GM12891 (cell line): ENCODE data around the gene SMC3.
A peak's percentile ranks its signal among the peaks of the same experiment; 100 is the strongest.
"Not testable (repeated sequence)": the region's sequence is repeated elsewhere in the genome, so short reads cannot be mapped to it uniquely, and the experiment has no call there.

Experiments used
- DNase-seq: peaks from one replicate; pipeline ENCODE4 v3.0.0; 2011; ENCODE audit warnings: low spot score; ENCODE audit not compliant: insufficient read length
- FAIRE-seq: peaks from 2 replicates; lab custom pipeline; 2011; peaks lifted over from hg19 to GRCh38; lab: Jason Lieb, UNC
- PAX5 ChIP-seq: IDR thresholded peaks from 2 replicates; pipeline ENCODE4 v1.6.1; 2011; ENCODE audit warnings: low read length, moderate library complexity, mild to moderate bottlenecking; ENCODE audit not compliant: insufficient read depth, severe bottlenecking
- POLR2A ChIP-seq: IDR thresholded peaks from 2 replicates; pipeline ENCODE4 v1.6.1; 2011; ENCODE audit warnings: low read depth, low read length, control low read depth
- POLR2AphosphoS5 ChIP-seq: IDR thresholded peaks from 2 replicates; pipeline ENCODE4 v1.6.1; 2011; ENCODE audit warnings: low read depth, low read length, control low read depth
- POU2F2 ChIP-seq: IDR thresholded peaks from 2 replicates; pipeline ENCODE4 v1.6.1; 2011; ENCODE audit warnings: low read depth, mild to moderate bottlenecking, control low read depth, low read length, moderate library complexity
- SPI1 ChIP-seq: IDR thresholded peaks from 2 replicates; pipeline ENCODE4 v1.6.1; 2011; ENCODE audit warnings: low read depth, low read length, control low read depth
- TAF1 ChIP-seq: IDR thresholded peaks from 2 replicates; pipeline ENCODE4 v1.6.1; 2011; ENCODE audit warnings: low read depth, low read length, control low read depth

Gene SMC3

DNA sequence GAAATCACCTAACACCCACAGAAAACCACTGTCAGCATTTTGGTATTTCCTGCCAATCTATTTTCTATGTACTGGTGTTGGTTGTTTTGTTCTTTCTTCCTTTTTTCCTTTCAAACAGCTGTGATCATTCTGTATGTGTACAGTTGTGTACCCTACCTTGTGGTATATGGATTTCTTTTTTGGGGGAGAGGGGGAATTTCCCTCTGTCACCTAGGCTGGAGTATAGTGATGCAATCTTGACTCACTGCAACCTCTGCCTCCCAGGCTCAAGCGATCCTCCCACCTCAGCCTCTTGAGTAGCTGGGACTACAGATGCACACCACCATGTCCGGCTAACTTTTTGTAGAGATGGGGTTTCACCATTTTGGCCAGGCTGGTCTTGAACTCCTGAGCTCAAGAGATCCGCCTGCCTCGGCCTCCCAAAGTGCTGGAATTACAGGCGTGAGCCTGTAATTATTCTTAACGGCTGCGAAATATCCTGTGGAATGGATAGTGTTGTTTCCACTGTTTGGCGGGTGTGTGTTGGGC lies 38.4 kb upstream of the SMC3 start:
- peak; percentile 56; the same call in 1 of the 2 replicates for TF ChIP-seq POU2F2
- DNase-seq = not testable (repeated sequence)
- peak; percentile 56 for FAIRE-seq

GRCh38 chr10:110529596-110530011 lies 37.9 kb upstream of the SMC3 start:
- no peak for DNase-seq
- FAIRE-seq = peak; percentile 75
- TF ChIP-seq SPI1 (no peak), POLR2AphosphoS5 (no peak), POLR2A (no peak), POU2F2 (no peak)

GRCh38 chr10:110530131-110530831 lies 37.2 kb upstream of the SMC3 start:
- DNase-seq = no peak
- TF ChIP-seq SPI1 (no peak), POU2F2 (no peak), TAF1 (no peak), POLR2AphosphoS5 (no peak), PAX5 (no peak), POLR2A (no peak)
- FAIRE-seq = peak; percentile 28

- peak; percentile 16 for FAIRE-seq
- TF ChIP-seq POU2F2 (no peak), PAX5 (no peak), POLR2A (no peak), TAF1 (no peak), POLR2AphosphoS5 (no peak), SPI1 (no peak)
- DNase-seq = no peak
Observed at GRCh38 chr10:110531687-110532086, 35.8 kb upstream of the SMC3 start.

GRCh38 chr10:110532628-110533027 lies 34.9 kb upstream of the SMC3 start:
- FAIRE-seq, DNase-seq: not testable (repeated sequence)

GRCh38 chr10:110533149-110533548 lies 34.3 kb upstream of the SMC3 start:
- FAIRE-seq (no peak), DNase-seq (no peak)
- TF ChIP-seq POU2F2 (peak; percentile 32; the same call in 1 of the 2 replicates), PAX5 (no peak), SPI1 (peak; percentile 70), TAF1 (no peak)

DNA sequence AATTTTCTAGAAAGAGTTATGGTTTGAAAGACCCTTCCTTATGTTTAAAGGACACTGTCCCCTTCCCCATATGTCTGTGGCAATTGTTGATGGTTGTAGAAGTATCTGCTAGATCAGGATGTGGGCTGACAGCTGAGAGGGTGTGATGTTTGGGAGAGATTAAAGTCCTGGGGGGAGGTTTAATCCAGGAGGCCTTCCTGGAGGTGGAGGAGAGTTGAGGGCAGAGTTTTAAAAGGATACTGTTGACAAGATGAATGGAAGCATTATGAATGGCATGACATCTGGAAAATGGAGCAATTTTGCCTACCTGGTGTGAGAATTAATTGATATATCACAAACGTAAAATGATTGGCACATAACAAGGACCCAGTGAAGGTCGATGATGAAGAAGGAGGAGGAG lies 32.9 kb upstream of the SMC3 start:
- FAIRE-seq (peak; percentile 13), DNase-seq (no peak)
- TF ChIP-seq POU2F2 = no peak
- TF ChIP-seq PAX5 = no peak
- TF ChIP-seq TAF1 = no peak

DNA sequence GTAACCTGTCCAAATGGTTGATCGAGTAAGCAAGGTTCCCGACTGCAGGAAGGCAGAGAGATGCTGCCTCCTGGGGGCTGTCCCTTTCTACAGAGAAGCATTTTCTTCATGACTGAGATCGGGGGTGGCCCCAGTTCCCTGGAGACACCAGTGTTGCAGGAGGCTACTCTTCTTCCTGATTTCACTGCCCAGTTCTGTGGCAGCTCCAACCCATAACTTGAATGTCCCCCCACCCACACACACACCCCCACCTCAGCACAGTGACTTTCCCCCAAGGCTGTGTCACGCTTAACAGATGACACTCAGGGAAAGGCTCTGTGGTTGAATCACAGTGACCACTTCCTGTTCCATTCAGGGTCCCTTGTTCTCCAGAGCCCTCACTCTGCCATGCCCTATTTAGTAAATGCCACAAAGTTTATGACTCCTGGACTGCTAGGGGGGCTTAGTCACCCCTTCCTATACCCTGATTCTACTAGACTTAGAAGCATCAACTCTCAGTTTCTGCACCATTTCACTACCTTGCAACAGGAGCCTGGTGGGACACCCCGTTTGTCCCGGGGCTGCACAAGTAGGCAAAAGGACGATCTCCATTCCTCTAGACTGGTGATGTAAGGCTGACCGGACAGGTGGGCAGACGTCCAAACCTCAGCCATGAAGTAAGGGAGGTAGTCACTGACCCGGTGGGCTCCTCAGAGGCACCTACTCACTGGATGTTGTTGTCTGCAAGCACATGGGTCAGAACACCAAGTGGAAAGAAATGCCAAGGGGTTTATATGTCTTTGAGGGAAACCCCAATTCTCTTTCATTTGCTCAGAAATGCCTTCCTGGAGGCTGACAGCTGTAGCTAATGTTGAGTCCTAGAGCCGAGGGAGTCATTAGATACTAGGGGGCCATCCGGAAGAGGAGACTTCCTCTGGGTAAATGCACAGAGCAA lies 31.3 kb upstream of the SMC3 start:
- peak; percentile 97 for FAIRE-seq

DNA sequence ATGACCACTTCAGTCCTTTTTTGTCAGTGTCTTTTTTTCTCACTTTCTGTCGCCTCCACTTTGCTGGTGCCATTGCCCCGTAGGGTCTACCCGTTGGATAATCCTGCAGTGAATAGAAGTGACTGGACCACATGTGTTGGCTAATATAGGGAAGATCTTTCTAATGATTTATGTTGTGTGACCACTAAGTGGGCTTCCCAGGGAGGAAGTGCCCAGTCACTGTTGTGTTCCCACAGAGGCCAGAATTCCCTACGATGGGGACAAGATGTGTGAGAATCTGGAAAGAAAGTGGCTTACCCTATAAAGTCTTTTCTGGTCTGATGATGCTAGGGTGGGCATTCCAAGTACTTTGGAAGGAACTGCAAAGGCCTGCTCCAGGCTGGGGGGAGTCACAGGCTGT lies 28.4 kb upstream of the SMC3 start:
- TF ChIP-seq TAF1 (no peak), POLR2AphosphoS5 (no peak), PAX5 (no peak), SPI1 (no peak), POLR2A (no peak), POU2F2 (no peak)
- no peak for FAIRE-seq
- no peak for DNase-seq

More for the DNA sequence above, 31.3 kb upstream of the SMC3 start:
- peak; percentile 70 for TF ChIP-seq POU2F2
- no peak for TF ChIP-seq POLR2AphosphoS5
- TF ChIP-seq PAX5 = peak; percentile 49
- TF ChIP-seq SPI1 = peak; percentile 86
- no peak for TF ChIP-seq POLR2A
- TF ChIP-seq TAF1 = no peak
- DNase-seq = no peak

DNA sequence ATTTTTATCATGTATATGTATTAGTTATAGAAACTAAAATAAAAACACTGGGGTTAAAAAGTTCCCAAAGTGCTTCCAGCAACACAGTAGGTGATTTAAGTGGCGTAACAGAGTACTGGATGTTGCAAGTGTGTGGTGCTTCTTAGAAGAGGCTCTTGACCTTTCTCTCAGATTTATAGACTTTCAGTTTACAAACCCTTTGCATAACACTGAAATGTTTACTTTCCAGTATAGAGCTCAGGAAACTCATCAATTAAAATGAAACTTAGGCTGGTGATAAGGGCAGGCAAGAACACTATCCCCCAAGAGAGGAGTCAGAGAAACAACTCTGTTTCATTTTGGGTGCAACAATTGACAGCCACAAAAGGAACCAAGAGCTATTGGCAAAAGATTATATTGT lies 27.5 kb upstream of the SMC3 start:
- FAIRE-seq (no peak), DNase-seq (no peak)
- no peak for TF ChIP-seq SPI1
- TF ChIP-seq POU2F2 = no peak
- no peak for TF ChIP-seq PAX5
- no peak for TF ChIP-seq TAF1
- TF ChIP-seq POLR2AphosphoS5 = no peak
- TF ChIP-seq POLR2A = no peak

DNA sequence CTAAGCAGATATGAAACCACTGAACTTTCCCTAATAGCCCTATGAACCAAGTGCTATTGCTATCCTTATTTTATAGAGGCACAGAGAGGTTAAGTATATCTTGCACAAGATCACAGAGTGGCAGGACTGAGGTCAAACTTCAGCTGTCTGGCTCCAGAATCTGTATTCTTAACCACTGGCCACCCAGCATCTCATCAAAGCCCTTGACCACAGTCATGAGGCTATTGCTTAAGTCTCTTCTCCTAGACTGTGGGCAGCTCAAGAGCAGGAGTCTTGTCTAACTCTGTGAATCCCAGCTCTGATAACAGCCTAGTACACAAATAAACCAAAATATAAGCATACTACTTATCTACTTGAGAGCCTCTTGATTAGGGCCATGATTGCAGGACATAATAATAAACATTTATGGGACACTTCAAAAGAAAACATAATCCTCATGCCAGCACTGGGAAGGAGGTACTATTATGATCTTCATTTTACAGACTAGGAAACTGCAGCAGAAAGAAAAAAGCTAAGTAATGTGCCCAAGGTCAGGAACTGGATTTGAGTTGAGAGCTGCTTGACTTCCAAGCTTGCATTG lies 22.4 kb upstream of the SMC3 start:
- no peak for DNase-seq
- peak; percentile 55 for FAIRE-seq
- TF ChIP-seq POLR2AphosphoS5 (no peak), POU2F2 (no peak), SPI1 (no peak), PAX5 (no peak), TAF1 (no peak), POLR2A (no peak)
